Measurements from ENCODE around the gene PI16.

DNA sequence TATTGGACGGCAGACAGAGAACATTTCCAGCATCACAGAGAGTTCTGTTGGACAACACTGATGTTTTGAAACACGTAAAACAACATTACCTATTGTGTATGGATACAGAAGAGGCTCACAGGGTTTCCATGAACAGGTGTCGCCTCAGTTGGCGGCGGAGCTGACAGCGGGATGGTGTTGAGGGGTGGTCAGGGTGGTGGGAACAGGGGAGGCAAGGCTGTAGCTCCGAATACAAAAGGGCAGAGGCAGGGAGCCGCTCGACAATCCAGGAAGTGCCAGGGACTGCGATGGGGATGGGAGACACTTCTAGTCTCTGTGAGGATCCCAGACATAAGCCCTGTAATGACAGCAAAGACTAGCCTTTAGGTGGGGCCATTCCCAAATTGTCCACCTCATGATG lies 14.5 kb upstream of the PI16 start:
- no peak for TF ChIP-seq ETV5 (CRISPR knock-in tag; IDR thresholded peaks at IDR 0.05; ENCODE audit: borderline replicate concordance)
- TF ChIP-seq, protein P1, sequence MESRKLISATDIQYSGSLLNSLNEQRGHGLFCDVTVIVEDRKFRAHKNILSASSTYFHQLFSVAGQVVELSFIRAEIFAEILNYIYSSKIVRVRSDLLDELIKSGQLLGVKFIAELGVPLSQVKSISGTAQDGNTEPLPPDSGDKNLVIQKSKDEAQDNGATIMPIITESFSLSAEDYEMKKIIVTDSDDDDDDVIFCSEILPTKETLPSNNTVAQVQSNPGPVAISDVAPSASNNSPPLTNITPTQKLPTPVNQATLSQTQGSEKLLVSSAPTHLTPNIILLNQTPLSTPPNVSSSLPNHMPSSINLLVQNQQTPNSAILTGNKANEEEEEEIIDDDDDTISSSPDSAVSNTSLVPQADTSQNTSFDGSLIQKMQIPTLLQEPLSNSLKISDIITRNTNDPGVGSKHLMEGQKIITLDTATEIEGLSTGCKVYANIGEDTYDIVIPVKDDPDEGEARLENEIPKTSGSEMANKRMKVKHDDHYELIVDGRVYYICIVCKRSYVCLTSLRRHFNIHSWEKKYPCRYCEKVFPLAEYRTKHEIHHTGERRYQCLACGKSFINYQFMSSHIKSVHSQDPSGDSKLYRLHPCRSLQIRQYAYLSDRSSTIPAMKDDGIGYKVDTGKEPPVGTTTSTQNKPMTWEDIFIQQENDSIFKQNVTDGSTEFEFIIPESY (CRISPR knock-in tag; IDR thresholded peaks at IDR 0.05), result no peak
- no peak for TF ChIP-seq TGIF2 (CRISPR knock-in tag; IDR thresholded peaks at IDR 0.05)
- TF ChIP-seq, protein P2, sequence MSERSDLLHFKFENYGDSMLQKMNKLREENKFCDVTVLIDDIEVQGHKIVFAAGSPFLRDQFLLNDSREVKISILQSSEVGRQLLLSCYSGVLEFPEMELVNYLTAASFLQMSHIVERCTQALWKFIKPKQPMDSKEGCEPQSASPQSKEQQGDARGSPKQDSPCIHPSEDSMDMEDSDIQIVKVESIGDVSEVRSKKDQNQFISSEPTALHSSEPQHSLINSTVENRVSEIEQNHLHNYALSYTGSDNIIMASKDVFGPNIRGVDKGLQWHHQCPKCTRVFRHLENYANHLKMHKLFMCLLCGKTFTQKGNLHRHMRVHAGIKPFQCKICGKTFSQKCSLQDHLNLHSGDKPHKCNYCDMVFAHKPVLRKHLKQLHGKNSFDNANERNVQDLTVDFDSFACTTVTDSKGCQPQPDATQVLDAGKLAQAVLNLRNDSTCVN (CRISPR knock-in tag; IDR thresholded peaks at IDR 0.05; ENCODE audit: borderline replicate concordance), result no peak
- TF ChIP-seq FOXM1 (CRISPR knock-in tag; IDR thresholded peaks at IDR 0.05), result no peak
- TF ChIP-seq, protein P3, sequence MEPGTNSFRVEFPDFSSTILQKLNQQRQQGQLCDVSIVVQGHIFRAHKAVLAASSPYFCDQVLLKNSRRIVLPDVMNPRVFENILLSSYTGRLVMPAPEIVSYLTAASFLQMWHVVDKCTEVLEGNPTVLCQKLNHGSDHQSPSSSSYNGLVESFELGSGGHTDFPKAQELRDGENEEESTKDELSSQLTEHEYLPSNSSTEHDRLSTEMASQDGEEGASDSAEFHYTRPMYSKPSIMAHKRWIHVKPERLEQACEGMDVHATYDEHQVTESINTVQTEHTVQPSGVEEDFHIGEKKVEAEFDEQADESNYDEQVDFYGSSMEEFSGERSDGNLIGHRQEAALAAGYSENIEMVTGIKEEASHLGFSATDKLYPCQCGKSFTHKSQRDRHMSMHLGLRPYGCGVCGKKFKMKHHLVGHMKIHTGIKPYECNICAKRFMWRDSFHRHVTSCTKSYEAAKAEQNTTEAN (CRISPR knock-in tag; conservative IDR thresholded peaks at IDR 0.05), result no peak
- TF ChIP-seq NBN (conservative IDR thresholded peaks at IDR 0.05), result no peak
- no peak for TF ChIP-seq ZBTB8A (CRISPR knock-in tag; IDR thresholded peaks at IDR 0.05; ENCODE audit: borderline replicate concordance, low read depth)
- TF ChIP-seq MYNN (CRISPR knock-in tag; IDR thresholded peaks at IDR 0.05; ENCODE audit: low read depth), result no peak
- TF ChIP-seq, protein P4, sequence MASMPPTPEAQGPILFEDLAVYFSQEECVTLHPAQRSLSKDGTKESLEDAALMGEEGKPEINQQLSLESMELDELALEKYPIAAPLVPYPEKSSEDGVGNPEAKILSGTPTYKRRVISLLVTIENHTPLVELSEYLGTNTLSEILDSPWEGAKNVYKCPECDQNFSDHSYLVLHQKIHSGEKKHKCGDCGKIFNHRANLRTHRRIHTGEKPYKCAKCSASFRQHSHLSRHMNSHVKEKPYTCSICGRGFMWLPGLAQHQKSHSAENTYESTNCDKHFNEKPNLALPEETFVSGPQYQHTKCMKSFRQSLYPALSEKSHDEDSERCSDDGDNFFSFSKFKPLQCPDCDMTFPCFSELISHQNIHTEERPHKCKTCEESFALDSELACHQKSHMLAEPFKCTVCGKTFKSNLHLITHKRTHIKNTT (CRISPR knock-in tag; IDR thresholded peaks at IDR 0.05), result no peak
- no peak for TF ChIP-seq POLR2A (IDR thresholded peaks at IDR 0.05; ENCODE audit: insufficient read depth in 1 of 2, low read depth in 2 of 2, low read length in 2 of 2)
- no peak for TF ChIP-seq PHF8 (CRISPR knock-in tag; IDR thresholded peaks at IDR 0.05)

Data from HepG2 (cell line).